UCSD-AML1 (cell line): ENCODE results near the gene RMI2.
"Not testable (repeated sequence)": the region's sequence is repeated elsewhere in the genome, so short reads cannot be mapped to it uniquely, and the experiment has no call there.

Source experiments
- DNase-seq: peaks from one replicate; lab custom pipeline; 2025; ENCODE audit not compliant: unreplicated experiment; lab: John Stamatoyannopoulos, UW

The RMI2 gene

GRCh38 chr16:11350921-11351335 lies 5.7 kb downstream of the RMI2 start:
- DNase-seq = no peak

GRCh38 chr16:11353158-11353557 lies 7.9 kb downstream of the RMI2 start:
- no peak for DNase-seq

- DNase-seq = no peak
Measured at GRCh38 chr16:11354407-11354732, 9.1 kb downstream of the RMI2 start.

- DNase-seq = peak; percentile 45
Measured at GRCh38 chr16:11354733-11355574, 9.7 kb downstream of the RMI2 start.

GRCh38 chr16:11355862-11356261 lies 10.6 kb downstream of the RMI2 start:
- no peak for DNase-seq

GRCh38 chr16:11356573-11357331 lies 11.5 kb downstream of the RMI2 start:
- DNase-seq = peak; percentile 76

- DNase-seq = no peak
Measured at GRCh38 chr16:11358531-11358930, 13.3 kb downstream of the RMI2 start.

GRCh38 chr16:11359370-11359769 lies 14.1 kb downstream of the RMI2 start:
- DNase-seq = no peak

- DNase-seq = no peak
Measured at GRCh38 chr16:11360641-11361373, 15.5 kb downstream of the RMI2 start.

- peak; percentile 66 for DNase-seq
Measured at GRCh38 chr16:11361701-11362451, 16.6 kb downstream of the RMI2 start.

GRCh38 chr16:11363927-11364258 lies 18.6 kb downstream of the RMI2 start:
- no peak for DNase-seq

GRCh38 chr16:11367483-11367906 lies 22.2 kb downstream of the RMI2 start:
- no peak for DNase-seq

- DNase-seq = peak; percentile 30
Measured at GRCh38 chr16:11370084-11370931, 25.0 kb downstream of the RMI2 start.

GRCh38 chr16:11370932-11371279 lies 25.6 kb downstream of the RMI2 start:
- DNase-seq = not testable (repeated sequence)

GRCh38 chr16:11372073-11372828 lies 27.0 kb downstream of the RMI2 start:
- no peak for DNase-seq

- DNase-seq = no peak
Measured at GRCh38 chr16:11372829-11373306, 27.6 kb downstream of the RMI2 start.

GRCh38 chr16:11374255-11374654 lies 29.0 kb downstream of the RMI2 start:
- no peak for DNase-seq

GRCh38 chr16:11377154-11377553 lies 31.9 kb downstream of the RMI2 start:
- no peak for DNase-seq

- not testable (repeated sequence) for DNase-seq
Measured at GRCh38 chr16:11378951-11379350, 33.7 kb downstream of the RMI2 start.
